MCF 10A (cell line): ENCODE results near the gene PRPF38A. TPM values are rescaled to one million over a fixed set of nuclear protein-coding genes. Genes with fewer than 3 reads are reported as not detected.
A peak's percentile ranks its signal among the peaks of the same experiment; 100 is the strongest.

Experiments used
- BruUV-seq: library from RNA; stranded (reverse); fragments of 400-500 nt; replicated peaks from 2 replicates; lab custom pipeline; 2021; lab: Mats Ljungman, UMichigan
- CTCF ChIA-PET: fragments of 300-600 bp; sonication (Branson Sonifier 250); formaldehyde crosslinking; extraction: SDS; loops from one replicate; lab custom pipeline; 2021; ENCODE audit warnings: antibody characterized with exemption, inconsistent platforms; lab: Yijun Ruan, JAX
- POLR2A ChIA-PET: fragments of 300-600, 350-650 bp; sonication (Branson Sonifier 250); formaldehyde crosslinking; extraction: SDS; loops from one replicate; lab custom pipeline; 2020; ENCODE audit warnings: antibody characterized with exemption, inconsistent platforms; lab: Yijun Ruan, JAX
- DNase-seq: peaks from one replicate; pipeline ENCODE4 v3.0.0-alpha.2; 2018; ENCODE audit not compliant: unreplicated experiment
- H3K27ac Mint-ChIP-seq: one replicate; pipeline ENCODE4 v1.8.0; 2022; ENCODE audit warnings: mild to moderate bottlenecking, low read depth, mixed read lengths; ENCODE audit not compliant: unreplicated experiment
- H3K27me3 Mint-ChIP-seq: one replicate; pipeline ENCODE4 v1.8.0; 2022; ENCODE audit warnings: mixed read lengths; ENCODE audit not compliant: insufficient read depth, unreplicated experiment
- H3K36me3 Mint-ChIP-seq: one replicate; pipeline ENCODE4 v1.8.0; 2022; ENCODE audit warnings: mild to moderate bottlenecking, moderate library complexity, mixed read lengths; ENCODE audit not compliant: insufficient read depth, unreplicated experiment
- H3K4me1 Mint-ChIP-seq: one replicate; pipeline ENCODE4 v1.8.0; 2022; ENCODE audit warnings: mixed read lengths; ENCODE audit not compliant: insufficient read depth, unreplicated experiment
- H3K4me3 Mint-ChIP-seq: one replicate; pipeline ENCODE4 v1.8.0; 2022; ENCODE audit warnings: mild to moderate bottlenecking, moderate library complexity, mixed read lengths; ENCODE audit not compliant: unreplicated experiment
- H3K9me3 Mint-ChIP-seq: one replicate; pipeline ENCODE4 v1.8.0; 2022; ENCODE audit warnings: mixed read lengths; ENCODE audit not compliant: unreplicated experiment
- CTCF ChIP-seq: fragments of 200-600 bp; IDR thresholded peaks from one replicate; pipeline ENCODE4 v1.8.0; 2022; ENCODE audit warnings: antibody characterized with exemption, mild to moderate bottlenecking; ENCODE audit not compliant: unreplicated experiment
- intact Hi-C: fragments of 100-400 bp; cut with micrococcal nuclease; formaldehyde crosslinking; loops from 2 replicates; pipeline ENCODE4 v1.14.1; 2022
- total RNA-seq: library from RNA; stranded (reverse); gene quantifications from 2 replicates; pipeline ENCODE4 v1.2.3, GENCODE V29; 2022

PRPF38A gene
- total RNA-seq, 1 experiment from 2014 or later, result 63.8 TPM

GRCh38 chr1:52365071-52365745 is 39.2 kb upstream of the PRPF38A start:
- intact Hi-C loops, result loop anchor here (5.0 kb wide), 3 partner anchors 37 to 308 kb away; partner anchors contain the start of genes BTF3L4, ORC1, PRPF38A and TXNDC12
- Mint-ChIP-seq H3K4me1 (peaks cover 21% of the 10 kb centered on the region), H3K4me3 (peak overlapping the region; percentile 99), H3K36me3 (peaks cover 40% of the 10 kb centered on the region), H3K27me3 (no peaks in the 10 kb centered on the region), H3K27ac (peak overlapping the region; percentile 95), H3K9me3 (no peaks in the 10 kb centered on the region)
- DNase-seq, result peak; percentile 74
- POLR2A ChIA-PET, result interaction anchor here (0.6 to 2.6 kb wide), 16 partner anchors 9 to 485 kb away, joined by 3 to 38 read pairs (median 4); partner anchors contain the start of genes ORC1, PRPF38A and TXNDC12
- no peak for TF ChIP-seq CTCF
- CTCF ChIA-PET, result interaction anchor here (0.7 to 1.2 kb wide), 2 partner anchors 9 to 238 kb away, joined by 3 to 4 read pairs; no protein-coding TSS in a partner anchor
- BruUV-seq, result no TSS peak

- CTCF ChIA-PET, result interaction anchor here (0.7 to 1.2 kb wide), 3 partner anchors 8 to 239 kb away, joined by 3 to 5 read pairs (median 4); no protein-coding TSS in a partner anchor
- TF ChIP-seq CTCF, result no peak
- H3K4me3 Mint-ChIP-seq, result peak within 1 kb of the TSS; percentile 99
- H3K9me3 Mint-ChIP-seq, result no peaks in the 10 kb centered on the region
- intact Hi-C loops, result loop anchor here (2.0 to 5.0 kb wide), 4 partner anchors 36 to 321 kb away; partner anchors contain the start of genes BTF3L4, ORC1, PRPF38A and TXNDC12
- peaks cover 33% of the 10 kb centered on the region for H3K36me3 Mint-ChIP-seq
- peak; percentile 98 for DNase-seq
- no peaks in the 10 kb centered on the region for H3K27me3 Mint-ChIP-seq
- TSS peak; percentile 51 for BruUV-seq
- peak within 1 kb of the TSS; percentile 95 for H3K27ac Mint-ChIP-seq
- POLR2A ChIA-PET, result interaction anchor here (0.6 to 2.6 kb wide), 19 partner anchors 8 to 486 kb away, joined by 3 to 38 read pairs (median 4); partner anchors contain the start of genes ORC1, PRPF38A and TXNDC12
- peaks cover 21% of the 10 kb centered on the region for H3K4me1 Mint-ChIP-seq
Measured at GRCh38 chr1:52365746-52366516, 38.5 kb upstream of the PRPF38A start, which contains the start of gene CC2D1B. Gene CC2D1B, minus strand, starts transcription at chr1:52366205. Its CDS starts 1,585 bp downstream, at chr1:52364620.

GRCh38 chr1:52366517-52366827 is 37.9 kb upstream of the PRPF38A start:
- POLR2A ChIA-PET, result interaction anchor here (0.6 to 2.6 kb wide), 9 partner anchors 39 to 1048 kb away, joined by 3 to 38 read pairs (median 3); partner anchors contain the start of genes ORC1, PRPF38A and TXNDC12
- TF ChIP-seq CTCF, result no peak
- Mint-ChIP-seq H3K27me3 (no peaks in the 10 kb centered on the region), H3K4me1 (peaks cover 21% of the 10 kb centered on the region), H3K9me3 (no peaks in the 10 kb centered on the region), H3K27ac (no peak overlapping the region), H3K4me3 (peak overlapping the region; percentile 99), H3K36me3 (peaks cover 30% of the 10 kb centered on the region)
- intact Hi-C loops, result loop anchor here (2.0 to 5.0 kb wide), 4 partner anchors 36 to 320 kb away; partner anchors contain the start of genes BTF3L4, ORC1, PRPF38A and TXNDC12
- CTCF ChIA-PET, result interaction anchor here (0.8 kb wide), 1 partner anchor 239 kb away, joined by 5 read pairs; no protein-coding TSS in a partner anchor
- no TSS peak for BruUV-seq
- DNase-seq, result no peak
